GM18505 (cell line): Measurements from ENCODE around the gene TRABD2B.

Experiments
- ATAC-seq: cut with Tn5 transposase; IDR thresholded peaks from one replicate; pipeline ENCODE4 v1.9.1; 2021; ENCODE audit not compliant: unreplicated experiment
- POLR2A ChIP-seq: IDR thresholded peaks from 4 replicates; pipeline ENCODE4 v1.6.1; 2011; ENCODE audit warnings: borderline replicate concordance; ENCODE audit not compliant: insufficient read depth, insufficient read length; ENCODE audit errors: extremely low read depth

The TRABD2B gene

DNA sequence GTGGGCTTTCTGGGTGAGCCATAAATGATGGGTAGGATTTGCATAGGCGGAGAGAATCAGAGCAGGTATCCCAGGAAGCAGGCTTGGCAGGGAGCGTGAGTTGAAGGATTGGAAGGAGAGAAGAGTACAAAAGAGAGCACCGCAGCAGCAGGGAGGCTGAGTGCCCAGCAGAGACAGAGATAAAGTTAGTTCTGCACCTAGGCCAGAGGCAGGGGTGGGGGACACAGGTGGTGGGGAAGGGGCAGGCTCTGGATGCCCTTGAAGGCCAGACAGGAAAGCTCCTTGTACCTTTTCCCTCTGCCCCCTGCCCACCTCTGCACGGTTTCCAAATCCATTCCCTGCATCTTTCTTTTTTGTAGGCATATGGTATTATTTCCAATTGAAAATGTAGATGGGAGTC lies 33.0 kb upstream of the TRABD2B start:
- ATAC-seq = no peak
- no peak for TF ChIP-seq POLR2A

DNA sequence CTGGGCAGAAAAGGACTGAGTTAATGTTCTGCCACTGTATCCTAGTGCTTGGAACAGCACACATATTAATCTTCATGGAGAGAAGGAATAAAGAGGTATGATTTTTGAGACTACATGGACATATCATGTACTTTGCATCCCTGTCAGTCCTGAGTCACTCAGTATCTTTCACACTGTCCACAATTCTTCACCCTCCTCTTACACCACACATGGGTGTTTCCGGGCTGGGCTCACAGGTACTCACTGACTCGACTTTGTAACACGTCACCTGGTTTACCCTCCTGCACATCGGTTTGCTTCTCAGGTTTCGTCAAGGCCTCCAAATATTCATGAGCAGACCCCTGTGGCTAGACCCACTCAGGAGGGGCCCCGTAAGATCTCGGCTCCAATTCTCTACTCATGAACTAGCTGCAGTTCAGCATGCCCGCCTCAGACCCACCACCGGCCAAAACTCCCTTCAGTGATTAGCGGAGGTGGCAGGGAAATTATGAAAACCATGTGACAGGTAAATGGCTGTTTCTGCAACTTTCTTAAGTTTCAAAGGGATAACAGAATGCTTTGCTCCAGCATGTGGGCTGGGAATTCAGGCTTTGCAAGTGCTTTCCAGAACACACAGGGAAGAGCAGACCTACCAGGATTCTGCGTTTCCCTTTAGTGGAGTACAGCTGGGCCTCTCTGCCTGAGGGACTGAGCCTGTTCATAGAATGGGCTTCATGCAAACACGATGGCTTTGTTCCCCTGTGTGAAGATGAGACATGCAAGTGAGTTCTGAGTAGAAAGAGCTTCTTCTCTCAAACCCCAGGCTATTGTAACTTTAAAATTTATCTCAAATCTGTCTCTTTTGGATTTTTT lies 31.3 kb upstream of the TRABD2B start:
- no peak for ATAC-seq

DNA sequence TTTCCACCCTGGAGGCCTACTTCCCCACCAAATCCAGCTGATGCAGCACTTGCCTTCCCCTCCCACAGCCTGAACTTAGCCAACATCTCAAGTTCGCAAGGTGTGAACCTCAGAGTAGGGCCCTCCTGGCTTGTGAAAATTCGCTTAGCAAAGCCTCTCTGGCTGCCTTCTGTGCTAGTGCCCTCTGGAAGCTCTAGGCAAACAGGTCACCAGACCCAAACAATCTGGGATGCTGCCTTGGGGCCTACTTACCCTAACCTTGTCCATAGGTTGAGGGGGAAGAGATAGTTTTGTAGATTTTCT lies 30.3 kb upstream of the TRABD2B start:
- no peak for TF ChIP-seq POLR2A
- no peak for ATAC-seq

More for the DNA sequence above, 31.3 kb upstream of the TRABD2B start:
- no peak for TF ChIP-seq POLR2A

DNA sequence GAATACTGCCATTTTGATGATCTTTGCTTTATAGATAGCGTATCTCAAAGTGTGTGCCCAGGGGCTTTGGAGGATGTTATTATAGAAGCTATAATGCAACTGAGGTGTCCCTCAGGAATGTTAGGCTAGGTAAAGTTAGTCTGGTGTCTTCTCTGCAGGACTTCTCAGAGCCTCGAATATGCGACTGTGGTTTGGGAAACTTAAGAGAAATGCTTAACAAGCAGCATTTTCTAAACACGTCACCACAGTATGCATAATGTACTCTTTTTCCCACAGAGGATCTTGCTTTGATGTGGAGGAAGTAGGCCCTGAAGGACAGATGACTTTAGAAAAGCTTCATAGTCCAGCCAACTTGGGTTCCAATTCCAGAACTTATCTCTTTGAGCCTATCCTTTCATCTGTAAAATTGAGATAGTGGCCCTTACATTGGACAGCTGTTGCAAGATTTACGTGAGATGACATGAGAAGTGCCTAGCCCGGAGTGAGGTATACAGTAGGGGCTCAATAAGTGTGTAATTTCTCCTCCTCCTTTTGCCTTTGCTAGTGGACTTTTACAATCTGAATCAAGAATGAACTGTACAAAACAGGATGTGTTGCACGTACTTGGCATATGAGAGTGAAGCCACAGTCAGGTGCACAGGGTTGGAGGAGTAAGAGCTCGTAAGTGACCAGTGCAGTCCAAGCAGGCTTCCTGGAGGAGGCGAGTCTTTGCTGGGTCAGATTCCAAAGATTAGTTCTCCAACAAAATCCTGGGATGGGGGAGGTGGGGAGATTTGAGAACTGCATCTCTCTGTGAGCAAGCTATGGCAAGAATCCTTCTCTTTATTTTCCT lies 29.7 kb upstream of the TRABD2B start:
- TF ChIP-seq POLR2A = no peak
- no peak for ATAC-seq

DNA sequence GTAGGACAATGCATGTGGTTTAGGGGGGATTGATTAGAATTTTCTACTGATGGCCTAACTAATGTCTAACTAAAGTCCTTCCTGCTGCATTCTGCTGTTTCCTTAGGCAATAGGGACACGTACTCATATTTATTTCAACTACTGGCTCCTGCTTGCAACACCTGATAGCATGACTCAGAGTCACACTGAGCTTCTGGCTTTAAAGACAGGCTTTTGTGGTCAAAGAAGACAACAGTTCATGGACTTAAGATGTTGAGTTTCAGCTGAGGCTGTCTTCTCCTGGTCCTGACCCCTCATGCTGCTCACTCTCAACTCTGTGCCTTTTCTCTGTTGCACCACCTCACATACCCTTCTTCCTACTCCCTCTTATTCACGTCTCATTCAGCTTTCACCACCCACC lies 29.1 kb upstream of the TRABD2B start:
- no peak for TF ChIP-seq POLR2A
- ATAC-seq = no peak

DNA sequence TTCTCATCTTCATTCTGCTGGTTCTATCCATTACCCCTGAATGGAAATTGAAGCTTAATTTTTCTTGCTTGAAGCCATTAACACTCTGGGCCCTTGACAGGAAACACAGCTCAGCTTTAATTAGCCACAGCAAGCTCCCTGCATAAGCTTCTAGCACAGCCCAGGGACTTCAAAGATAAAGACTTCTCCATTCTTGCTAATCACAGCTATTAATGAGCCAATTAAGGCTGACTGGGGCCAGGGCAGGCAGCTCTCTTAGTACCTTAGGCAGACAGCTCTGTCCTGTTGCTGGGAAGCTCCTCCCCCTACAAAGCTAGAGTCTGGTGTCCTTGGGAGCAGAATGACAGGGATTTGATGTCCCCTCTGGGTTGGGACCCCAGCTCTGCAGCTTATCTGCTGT lies 27.9 kb upstream of the TRABD2B start:
- no peak for TF ChIP-seq POLR2A
- no peak for ATAC-seq

DNA sequence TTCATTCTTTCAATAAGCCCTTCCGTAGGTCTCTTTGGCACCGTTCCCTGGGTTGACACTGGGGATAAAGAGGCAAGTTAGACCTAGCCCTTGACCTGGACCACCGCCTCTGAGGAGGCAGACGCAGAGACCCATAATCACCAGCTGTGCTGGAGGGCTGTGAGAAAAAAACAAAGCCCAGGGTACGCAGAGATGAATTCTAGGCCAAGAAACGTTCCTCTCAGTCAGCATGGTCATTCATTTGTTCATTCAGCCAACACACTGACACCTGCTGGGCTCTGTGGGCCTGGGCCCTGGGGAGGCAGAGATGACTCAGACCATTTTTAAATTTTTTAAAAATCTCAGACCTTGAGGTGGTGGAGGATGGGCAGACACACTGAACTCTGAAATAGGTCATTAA lies 26.3 kb upstream of the TRABD2B start:
- no peak for ATAC-seq
- no peak for TF ChIP-seq POLR2A

DNA sequence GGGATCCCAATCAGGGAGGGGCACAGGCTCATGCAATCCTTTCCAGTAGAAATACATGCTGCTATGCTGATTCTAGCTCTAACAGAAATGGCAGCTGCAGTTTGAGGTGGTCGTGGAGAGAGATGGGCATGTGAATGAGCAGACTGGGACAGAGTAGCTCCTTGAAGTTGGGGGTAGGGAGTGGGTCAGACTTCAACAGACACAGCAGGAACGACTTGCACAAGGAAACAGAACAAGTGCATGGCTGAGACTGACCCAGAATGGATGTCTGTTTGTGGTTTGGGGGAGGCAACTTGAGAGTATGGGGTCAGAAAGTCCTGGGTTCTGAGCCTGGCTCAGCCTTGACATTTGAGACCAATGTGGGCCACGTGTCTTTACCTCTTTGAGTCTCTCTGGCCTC lies 25.1 kb upstream of the TRABD2B start:
- no peak for TF ChIP-seq POLR2A
- no peak for ATAC-seq

DNA sequence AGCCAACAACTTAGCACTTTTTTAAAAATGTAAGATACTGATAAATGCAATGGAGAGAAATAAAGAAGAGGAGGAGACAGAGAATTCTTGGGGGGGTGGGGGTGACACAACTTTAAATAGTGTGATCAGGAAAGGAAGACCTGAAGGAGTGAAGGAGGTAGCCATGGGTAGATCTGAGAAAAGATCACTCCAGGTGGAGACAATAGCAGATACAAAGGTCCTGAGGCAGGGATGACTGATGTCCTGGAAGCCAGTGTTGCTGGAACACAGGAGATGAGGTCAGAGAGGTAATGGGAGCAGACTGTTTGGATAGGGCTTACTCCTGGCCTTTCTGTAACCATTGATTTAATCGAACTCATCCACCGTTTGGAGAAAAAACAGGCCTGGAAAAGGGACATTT lies 24.6 kb upstream of the TRABD2B start:
- no peak for TF ChIP-seq POLR2A
- no peak for ATAC-seq

DNA sequence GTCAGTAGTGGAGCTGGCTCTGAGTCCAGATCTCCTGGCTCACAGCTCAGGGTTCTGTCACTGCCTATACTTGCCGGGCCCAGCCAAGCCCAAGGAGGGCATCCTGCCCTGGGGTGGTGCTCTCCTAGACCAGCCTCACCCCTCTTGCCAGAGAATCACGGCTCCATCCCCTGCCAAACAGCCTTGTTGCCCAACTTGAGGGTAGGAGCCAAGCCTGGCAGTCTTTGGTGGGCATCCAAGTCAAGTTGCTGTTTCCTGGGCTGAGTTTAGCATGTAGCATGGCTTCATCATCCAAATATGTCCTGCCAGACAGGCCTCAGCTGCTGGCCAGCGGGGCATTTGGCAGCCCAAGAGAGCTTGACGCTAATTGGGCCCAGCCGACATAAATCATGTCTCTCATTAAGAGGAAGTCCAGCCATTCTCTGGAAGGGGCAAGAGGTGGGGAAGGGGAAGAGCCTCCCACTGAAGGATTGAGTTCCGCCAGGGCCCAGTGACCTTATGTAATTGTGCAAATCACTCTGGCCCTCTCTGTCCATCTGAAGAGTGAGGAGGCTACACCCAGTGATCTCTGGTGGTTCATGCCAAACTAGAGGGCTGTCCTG lies 22.6 kb upstream of the TRABD2B start:
- ATAC-seq = no peak
- no peak for TF ChIP-seq POLR2A

DNA sequence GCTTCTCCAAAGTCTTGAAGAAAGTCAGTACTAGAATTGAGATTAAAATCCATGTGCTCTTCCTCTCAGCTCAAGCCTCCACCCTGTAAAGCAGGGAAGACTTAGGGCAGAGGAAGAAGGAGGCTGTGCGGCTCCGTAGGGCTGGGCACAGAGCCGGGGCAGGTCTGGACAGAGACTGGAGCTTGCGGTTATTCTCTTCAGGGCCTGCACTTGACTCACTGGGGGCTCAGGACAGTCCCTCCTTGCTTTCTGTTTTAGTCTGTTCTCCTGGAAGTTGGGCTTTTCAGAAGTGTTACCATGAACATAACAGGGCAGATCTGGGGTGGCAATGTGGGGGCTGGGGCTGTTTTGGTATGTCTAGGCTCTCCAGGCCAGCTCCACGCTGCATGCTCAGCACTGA lies 21.6 kb upstream of the TRABD2B start:
- ATAC-seq = no peak
- TF ChIP-seq POLR2A = no peak

DNA sequence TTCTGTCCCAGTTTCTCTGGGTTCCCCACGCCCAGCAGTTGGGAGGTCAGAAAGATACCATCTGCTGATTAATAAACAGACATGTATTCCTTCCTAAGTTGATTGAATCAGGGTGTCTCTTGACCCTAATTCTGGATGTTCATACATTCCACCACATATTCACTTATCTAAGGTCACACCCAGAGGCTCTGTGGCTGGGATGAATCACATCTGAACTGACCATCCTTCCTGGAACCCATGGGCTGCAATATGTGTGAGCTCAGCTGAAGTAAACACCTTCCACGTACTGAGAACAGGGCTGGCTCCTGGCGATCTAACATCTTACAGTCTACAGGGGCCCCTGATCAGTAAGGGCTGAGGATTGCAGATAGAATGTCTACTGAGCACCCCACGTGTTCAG lies 20.5 kb upstream of the TRABD2B start:
- ATAC-seq = no peak

DNA sequence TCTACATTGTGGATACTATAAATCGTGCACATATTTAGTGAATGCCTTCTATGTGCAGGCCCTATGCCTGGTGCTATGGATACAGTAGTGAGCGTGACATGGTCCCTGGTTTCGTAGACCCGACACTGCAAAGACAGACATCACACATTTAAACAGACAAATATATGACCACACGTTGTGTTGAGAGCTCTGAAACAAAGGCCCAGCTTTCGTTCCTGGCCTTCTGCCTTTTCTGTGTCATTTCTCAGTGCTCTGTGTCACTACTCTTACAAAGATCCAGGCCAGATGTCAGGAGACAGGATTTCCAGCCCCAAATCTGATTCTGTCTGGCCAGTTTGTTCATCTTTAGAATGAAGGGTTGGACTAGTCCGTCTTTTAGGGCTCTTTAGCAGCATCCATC lies 19.3 kb upstream of the TRABD2B start:
- no peak for TF ChIP-seq POLR2A
- no peak for ATAC-seq

More for the DNA sequence above, 20.5 kb upstream of the TRABD2B start:
- no peak for TF ChIP-seq POLR2A

DNA sequence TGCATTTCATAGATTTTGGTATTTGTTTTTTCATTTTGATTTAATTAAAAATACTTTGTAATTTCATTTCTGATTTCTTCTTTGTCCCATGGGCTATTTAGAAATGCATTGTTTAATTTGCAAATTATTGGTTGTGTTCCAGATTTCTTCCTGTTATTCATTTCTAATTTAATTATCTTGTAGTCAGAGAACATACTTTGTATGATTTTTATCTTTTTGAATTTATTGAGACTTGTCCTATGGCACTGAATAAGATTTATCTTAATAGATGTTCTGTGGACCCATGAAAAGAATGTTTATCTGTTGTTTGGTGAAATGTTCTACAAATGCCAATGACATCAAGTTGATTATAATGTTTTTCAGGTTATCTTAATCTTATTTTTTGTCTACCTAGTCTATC lies 16.1 kb upstream of the TRABD2B start:
- no peak for ATAC-seq
- TF ChIP-seq POLR2A = no peak
